GM18519 (cell line): ENCODE measurements around the gene GPR89B.
"Not testable (repeated sequence)": the region's sequence is repeated elsewhere in the genome, so short reads cannot be mapped to it uniquely, and the experiment has no call there.

Experiments used
- ATAC-seq: cut with Tn5 transposase; IDR thresholded peaks from one replicate; pipeline ENCODE4 v1.9.1; 2021; ENCODE audit warnings: mild to moderate bottlenecking, moderate library complexity; ENCODE audit not compliant: unreplicated experiment, low FRiP score

The GPR89B gene

GRCh38 chr1:148024918-148025317 is 96.7 kb downstream of the GPR89B start:
- not testable (repeated sequence) for ATAC-seq

- not testable (repeated sequence) for ATAC-seq
Observed at GRCh38 chr1:148027004-148027403, 98.8 kb downstream of the GPR89B start.

GRCh38 chr1:148032247-148032646 is 104.0 kb downstream of the GPR89B start:
- not testable (repeated sequence) for ATAC-seq

- not testable (repeated sequence) for ATAC-seq
Observed at GRCh38 chr1:148032690-148033089, 104.5 kb downstream of the GPR89B start.

- ATAC-seq, result not testable (repeated sequence)
Observed at GRCh38 chr1:148033147-148033546, 104.9 kb downstream of the GPR89B start.

GRCh38 chr1:148037850-148038461 is 109.7 kb downstream of the GPR89B start:
- ATAC-seq, result not testable (repeated sequence)

- peak; percentile 63 for ATAC-seq
Observed at GRCh38 chr1:148038462-148039333, 110.5 kb downstream of the GPR89B start.
